Cardiac muscle cell (in vitro differentiated cells and primary cell): ENCODE data around the gene EHHADH. TPM values are rescaled to one million over a fixed set of nuclear protein-coding genes. Genes with fewer than 3 reads are reported as not detected.

Experiments
- DNase-seq, 2 donors: peaks; one replicate each; pipeline versions ENCODE4 v3.0.0 to v3.0.0-alpha.2; 2010 to 2017; ENCODE audit warnings: low read depth in 1 of 2, low spot score in 1 of 2
- H3K27ac ChIP-seq: fragments of 200-600 bp; sonication (generic); 2 replicates; pipeline ENCODE4 v1.5.1; 2016
- H3K27me3 ChIP-seq: fragments of 200-600 bp; sonication (generic); 2 replicates; pipeline ENCODE4 v1.6.0; 2016; ENCODE audit warnings: control low read depth
- H3K36me3 ChIP-seq: fragments of 200-600 bp; sonication (generic); 2 replicates; pipeline ENCODE4 v1.5.1; 2016; ENCODE audit warnings: control low read depth
- H3K4me1 ChIP-seq: fragments of 200-600 bp; sonication (generic); 2 replicates; pipeline ENCODE4 v1.8.1; 2017; ENCODE audit warnings: low read depth, mild to moderate bottlenecking, mixed run types
- H3K4me3 ChIP-seq: fragments of 200-600 bp; sonication (generic); 2 replicates; pipeline ENCODE4 v1.5.1; 2016; ENCODE audit warnings: mild to moderate bottlenecking
- H3K9me3 ChIP-seq: fragments of 200-600 bp; sonication (generic); 2 replicates; pipeline ENCODE4 v1.5.1; 2017; ENCODE audit warnings: low read depth, mild to moderate bottlenecking, control low read depth
- polyA plus RNA-seq: library from polyadenylated mRNA; unstranded; fragments of >200 nt; fragmentation: Nextera tagmentation; extraction: Ambion mirVana; gene quantifications from 2 replicates; pipeline ENCODE4 v1.2.1, GENCODE V29; 2016
- total RNA-seq: library from RNA; depleted of rRNA; stranded (reverse); fragments of >200 nt; gene quantifications from 2 replicates; pipeline ENCODE4 v1.2.3, GENCODE V29; 2016
- TF ChIP-seq, protein P1 (sequence below): IDR thresholded peaks from 2 replicates; pipeline ENCODE4 v1.5.1; 2012; ENCODE audit warnings: low read depth, mild to moderate bottlenecking, low read length

EHHADH gene
- total and polyA plus RNA-seq, 2 experiments from 2014 or later = 3.8 to 7.7 TPM

DNA sequence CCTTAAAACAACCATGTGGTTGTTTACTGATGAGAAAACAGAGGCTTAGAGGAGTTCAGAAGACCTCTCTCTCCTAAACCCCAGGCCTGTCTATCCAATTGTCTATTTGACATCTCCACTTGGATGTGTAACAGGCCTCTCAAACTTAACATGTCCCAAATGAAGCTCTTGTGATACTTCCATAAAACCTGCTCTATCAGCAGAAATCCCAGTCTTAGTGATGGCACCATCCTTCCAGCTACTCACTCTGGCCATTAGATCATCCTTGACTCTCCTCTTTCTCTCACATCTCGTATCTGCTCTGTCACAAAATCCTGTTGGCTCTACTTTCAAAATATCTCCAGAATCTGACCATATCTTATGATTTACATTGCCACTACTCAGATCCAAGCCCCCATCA is 28.8 kb downstream of the EHHADH start:
- H3K9me3 ChIP-seq = no peaks in the 10 kb centered on the region
- no peak for DNase-seq

DNA sequence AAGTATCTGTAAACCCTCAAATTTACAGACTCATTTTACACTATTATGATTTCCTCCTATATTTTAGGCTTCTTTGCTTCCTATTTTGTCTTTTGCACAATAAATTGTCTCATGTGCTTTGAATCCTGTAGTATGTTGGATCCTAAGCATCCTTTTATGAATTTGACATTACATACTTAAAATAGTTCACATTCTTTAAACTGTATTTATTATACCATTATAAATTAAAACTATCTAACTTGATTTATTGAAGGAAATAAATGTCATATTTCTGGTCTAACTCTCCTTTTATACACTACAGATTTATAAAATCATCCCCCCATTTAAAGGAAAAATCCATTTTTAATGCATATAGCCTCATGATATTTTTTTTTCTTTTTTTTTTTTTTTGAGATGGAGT is 32.6 kb downstream of the EHHADH start:
- TF ChIP-seq, protein P1, sequence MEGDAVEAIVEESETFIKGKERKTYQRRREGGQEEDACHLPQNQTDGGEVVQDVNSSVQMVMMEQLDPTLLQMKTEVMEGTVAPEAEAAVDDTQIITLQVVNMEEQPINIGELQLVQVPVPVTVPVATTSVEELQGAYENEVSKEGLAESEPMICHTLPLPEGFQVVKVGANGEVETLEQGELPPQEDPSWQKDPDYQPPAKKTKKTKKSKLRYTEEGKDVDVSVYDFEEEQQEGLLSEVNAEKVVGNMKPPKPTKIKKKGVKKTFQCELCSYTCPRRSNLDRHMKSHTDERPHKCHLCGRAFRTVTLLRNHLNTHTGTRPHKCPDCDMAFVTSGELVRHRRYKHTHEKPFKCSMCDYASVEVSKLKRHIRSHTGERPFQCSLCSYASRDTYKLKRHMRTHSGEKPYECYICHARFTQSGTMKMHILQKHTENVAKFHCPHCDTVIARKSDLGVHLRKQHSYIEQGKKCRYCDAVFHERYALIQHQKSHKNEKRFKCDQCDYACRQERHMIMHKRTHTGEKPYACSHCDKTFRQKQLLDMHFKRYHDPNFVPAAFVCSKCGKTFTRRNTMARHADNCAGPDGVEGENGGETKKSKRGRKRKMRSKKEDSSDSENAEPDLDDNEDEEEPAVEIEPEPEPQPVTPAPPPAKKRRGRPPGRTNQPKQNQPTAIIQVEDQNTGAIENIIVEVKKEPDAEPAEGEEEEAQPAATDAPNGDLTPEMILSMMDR = no peak
- H3K27ac ChIP-seq = no peak overlapping the region
- no peak for DNase-seq

More for the DNA sequence above, 28.8 kb downstream of the EHHADH start:
- H3K27ac ChIP-seq = no peak overlapping the region
- H3K4me1 ChIP-seq = no peaks in the 10 kb centered on the region
- TF ChIP-seq, protein P1 = no peak
- H3K27me3 ChIP-seq = no peaks in the 10 kb centered on the region
- no peaks in the 10 kb centered on the region for H3K36me3 ChIP-seq
- no peak overlapping the region for H3K4me3 ChIP-seq

DNA sequence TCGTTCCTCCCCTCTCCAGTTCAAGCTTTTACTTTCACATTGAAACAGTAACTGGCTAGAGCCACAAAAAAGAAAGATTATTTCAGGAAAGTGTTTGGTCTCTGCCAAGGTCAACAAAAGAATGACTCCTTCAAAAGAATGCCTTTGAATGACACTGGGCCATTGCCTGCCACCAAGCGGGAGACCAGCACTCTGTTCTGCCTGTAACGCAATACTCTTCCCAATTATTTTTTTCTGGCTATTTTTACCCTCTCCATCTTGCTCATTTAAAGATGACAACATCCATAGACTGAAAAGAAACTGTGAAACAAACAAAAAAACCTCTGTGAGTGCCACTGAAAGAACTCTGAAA is 37.3 kb downstream of the EHHADH start:
- H3K9me3 ChIP-seq = no peaks in the 10 kb centered on the region
- H3K4me3 ChIP-seq = no peak overlapping the region
- no peaks in the 10 kb centered on the region for H3K36me3 ChIP-seq
- TF ChIP-seq, protein P1 = no peak
- peak overlapping the region; percentile 12 for H3K27ac ChIP-seq
- H3K4me1 ChIP-seq = no peaks in the 10 kb centered on the region
- H3K27me3 ChIP-seq = no peaks in the 10 kb centered on the region
- DNase-seq = peak; percentile 4 to 23

More for the DNA sequence above, 32.6 kb downstream of the EHHADH start:
- H3K27me3 ChIP-seq = no peaks in the 10 kb centered on the region
- H3K36me3 ChIP-seq = no peaks in the 10 kb centered on the region
- no peak overlapping the region for H3K4me3 ChIP-seq
- H3K9me3 ChIP-seq = no peaks in the 10 kb centered on the region
- H3K4me1 ChIP-seq = no peaks in the 10 kb centered on the region

DNA sequence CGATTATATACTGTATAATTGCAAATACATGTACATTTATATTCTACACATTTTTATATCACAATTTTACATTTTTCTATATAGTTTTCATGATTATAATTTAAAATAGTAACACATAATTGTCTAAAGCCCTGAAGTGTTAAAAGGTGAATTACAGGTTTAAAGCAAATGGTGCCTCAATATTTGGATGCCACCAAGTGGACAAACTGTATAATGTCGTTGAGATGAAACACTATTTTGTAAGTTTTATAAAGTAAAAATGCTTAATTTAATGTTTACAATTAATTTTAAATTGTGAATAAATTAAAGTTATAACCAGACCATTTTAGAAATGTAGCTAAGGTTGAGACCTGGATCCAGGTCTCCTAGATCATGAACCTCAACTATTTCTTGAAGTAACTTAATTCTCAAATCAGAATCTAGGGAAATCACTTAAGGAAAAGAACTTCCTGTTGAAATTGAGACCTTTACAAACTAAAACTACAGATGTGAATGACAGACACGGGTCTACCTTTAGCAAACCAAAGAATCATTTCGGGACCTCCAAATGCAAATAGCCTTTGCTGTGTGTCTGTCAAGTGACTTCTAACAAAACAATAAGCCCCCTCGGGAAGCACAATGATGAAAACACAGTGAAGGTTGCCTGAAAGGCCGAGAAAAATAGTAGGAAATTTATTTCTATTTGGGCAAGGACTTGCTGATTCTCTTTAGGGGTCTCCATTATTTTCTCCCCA is 37.8 kb downstream of the EHHADH start:
- no peaks in the 10 kb centered on the region for H3K9me3 ChIP-seq
- H3K27ac ChIP-seq = peak overlapping the region; percentile 12
- H3K27me3 ChIP-seq = no peaks in the 10 kb centered on the region
- H3K4me3 ChIP-seq = no peak overlapping the region
- no peaks in the 10 kb centered on the region for H3K36me3 ChIP-seq
- H3K4me1 ChIP-seq = no peaks in the 10 kb centered on the region
- peak; percentile 21 to 31 for DNase-seq
- TF ChIP-seq, protein P1 = peak; percentile 57

DNA sequence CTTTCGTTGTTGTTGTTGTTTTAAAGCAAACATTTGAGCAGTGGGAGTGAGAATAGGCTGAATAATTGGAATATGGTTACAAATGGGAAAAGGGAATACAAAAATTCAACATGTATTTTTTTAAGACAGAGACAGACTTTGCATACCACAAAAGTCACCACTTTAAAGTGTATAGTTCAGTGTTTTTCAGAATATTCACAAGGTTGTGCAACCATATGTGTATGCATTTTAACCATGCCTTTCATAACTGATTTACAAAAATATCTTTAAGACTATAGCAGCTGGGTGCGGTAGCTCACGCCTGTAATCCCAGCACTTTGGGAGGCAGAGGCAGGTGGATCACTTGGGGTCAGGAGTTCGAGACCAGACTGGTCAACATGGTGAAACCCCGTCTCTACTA is 41.3 kb downstream of the EHHADH start:
- Histone ChIP-seq H3K4me3 (no peak overlapping the region), H3K27ac (no peak overlapping the region), H3K36me3 (no peaks in the 10 kb centered on the region), H3K27me3 (no peaks in the 10 kb centered on the region), H3K9me3 (no peaks in the 10 kb centered on the region), H3K4me1 (no peaks in the 10 kb centered on the region)
- TF ChIP-seq, protein P1 = no peak
- no peak for DNase-seq
